ENCODE results near the gene MAGEF1. TPM values are rescaled to one million over a fixed set of nuclear protein-coding genes. Genes with fewer than 3 reads are reported as not detected.

The MAGEF1 gene
- total and polyA plus RNA-seq, 2 of the 13 experiments (the other 11 are each of a cell fraction or from before 2014, with no cell fraction given) = 26.0 to 62.4 TPM

GRCh38 chr3:184711493-184712247 lies at the start of gene MAGEF1 (continued):
- TF ChIP-seq, protein P1, sequence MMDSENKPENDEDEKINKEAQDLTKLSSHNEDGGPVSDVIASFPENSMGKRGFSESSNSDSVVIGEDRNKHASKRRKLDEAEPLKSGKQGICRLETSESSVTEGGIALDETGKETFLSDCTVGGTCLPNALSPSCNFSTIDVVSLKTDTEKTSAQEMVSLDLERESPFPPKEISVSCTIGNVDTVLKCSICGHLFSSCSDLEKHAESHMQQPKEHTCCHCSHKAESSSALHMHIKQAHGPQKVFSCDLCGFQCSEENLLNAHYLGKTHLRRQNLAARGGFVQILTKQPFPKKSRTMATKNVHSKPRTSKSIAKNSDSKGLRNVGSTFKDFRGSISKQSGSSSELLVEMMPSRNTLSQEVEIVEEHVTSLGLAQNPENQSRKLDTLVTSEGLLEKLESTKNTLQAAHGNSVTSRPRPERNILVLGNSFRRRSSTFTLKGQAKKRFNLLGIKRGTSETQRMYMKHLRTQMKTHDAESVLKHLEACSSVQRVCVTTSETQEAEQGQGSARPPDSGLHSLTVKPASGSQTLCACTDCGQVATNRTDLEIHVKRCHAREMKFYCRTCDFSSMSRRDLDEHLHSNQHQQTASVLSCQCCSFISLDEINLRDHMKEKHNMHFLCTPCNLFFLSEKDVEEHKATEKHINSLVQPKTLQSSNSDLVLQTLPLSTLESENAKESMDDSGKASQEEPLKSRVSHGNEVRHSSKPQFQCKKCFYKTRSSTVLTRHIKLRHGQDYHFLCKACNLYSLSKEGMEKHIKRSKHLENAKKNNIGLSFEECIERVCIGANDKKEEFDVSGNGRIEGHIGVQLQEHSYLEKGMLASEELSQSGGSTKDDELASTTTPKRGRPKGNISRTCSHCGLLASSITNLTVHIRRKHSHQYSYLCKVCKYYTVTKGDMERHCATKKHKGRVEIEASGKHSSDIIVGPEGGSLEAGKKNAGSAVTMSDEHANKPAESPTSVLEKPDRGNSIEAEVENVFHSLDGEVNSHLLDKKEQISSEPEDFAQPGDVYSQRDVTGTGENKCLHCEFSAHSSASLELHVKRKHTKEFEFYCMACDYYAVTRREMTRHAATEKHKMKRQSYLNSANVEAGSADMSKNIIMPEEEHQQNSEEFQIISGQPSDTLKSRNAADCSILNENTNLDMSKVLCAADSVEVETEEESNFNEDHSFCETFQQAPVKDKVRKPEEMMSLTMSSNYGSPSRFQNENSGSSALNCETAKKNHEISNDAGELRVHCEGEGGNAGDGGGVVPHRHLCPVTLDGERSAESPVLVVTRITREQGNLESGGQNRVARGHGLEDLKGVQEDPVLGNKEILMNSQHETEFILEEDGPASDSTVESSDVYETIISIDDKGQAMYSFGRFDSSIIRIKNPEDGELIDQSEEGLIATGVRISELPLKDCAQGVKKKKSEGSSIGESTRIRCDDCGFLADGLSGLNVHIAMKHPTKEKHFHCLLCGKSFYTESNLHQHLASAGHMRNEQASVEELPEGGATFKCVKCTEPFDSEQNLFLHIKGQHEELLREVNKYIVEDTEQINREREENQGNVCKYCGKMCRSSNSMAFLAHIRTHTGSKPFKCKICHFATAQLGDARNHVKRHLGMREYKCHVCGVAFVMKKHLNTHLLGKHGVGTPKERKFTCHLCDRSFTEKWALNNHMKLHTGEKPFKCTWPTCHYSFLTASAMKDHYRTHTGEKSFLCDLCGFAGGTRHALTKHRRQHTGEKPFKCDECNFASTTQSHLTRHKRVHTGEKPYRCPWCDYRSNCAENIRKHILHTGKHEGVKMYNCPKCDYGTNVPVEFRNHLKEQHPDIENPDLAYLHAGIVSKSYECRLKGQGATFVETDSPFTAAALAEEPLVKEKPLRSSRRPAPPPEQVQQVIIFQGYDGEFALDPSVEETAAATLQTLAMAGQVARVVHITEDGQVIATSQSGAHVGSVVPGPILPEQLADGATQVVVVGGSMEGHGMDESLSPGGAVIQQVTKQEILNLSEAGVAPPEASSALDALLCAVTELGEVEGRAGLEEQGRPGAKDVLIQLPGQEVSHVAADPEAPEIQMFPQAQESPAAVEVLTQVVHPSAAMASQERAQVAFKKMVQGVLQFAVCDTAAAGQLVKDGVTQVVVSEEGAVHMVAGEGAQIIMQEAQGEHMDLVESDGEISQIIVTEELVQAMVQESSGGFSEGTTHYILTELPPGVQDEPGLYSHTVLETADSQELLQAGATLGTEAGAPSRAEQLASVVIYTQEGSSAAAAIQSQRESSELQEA (CRISPR knock-in tag; IDR thresholded peaks at IDR 0.05; ENCODE audit: not compliant biosample characterization) = peak; percentile 88
- TF ChIP-seq ZNF850 (CRISPR knock-in tag; conservative IDR thresholded peaks at IDR 0.05) (no peak), SNAI1 (CRISPR knock-in tag; IDR thresholded peaks at IDR 0.05; ENCODE audit: borderline replicate concordance) (no peak; the same call in 1 of the 2 replicates), MATR3 (CRISPR knock-in tag; IDR thresholded peaks at IDR 0.05) (no peak), ZNF44 (CRISPR knock-in tag; IDR thresholded peaks at IDR 0.05) (no peak), SMAD9 (CRISPR knock-in tag; IDR thresholded peaks at IDR 0.05) (no peak), ZNF788 (CRISPR knock-in tag; IDR thresholded peaks at IDR 0.05; ENCODE audit: borderline replicate concordance) (peak; percentile 94), RFXANK (CRISPR knock-in tag; IDR thresholded peaks at IDR 0.05) (no peak), HNRNPH1 (optimal IDR thresholded peaks at IDR 0.05; ENCODE audit: low read depth, low read length) (no peak), TBP (CRISPR knock-in tag; IDR thresholded peaks at IDR 0.05) (no peak), ATM (IDR thresholded peaks at IDR 0.05; ENCODE audit: borderline replicate concordance) (no peak), ZNF839 (CRISPR knock-in tag; IDR thresholded peaks at IDR 0.05; ENCODE audit: borderline replicate concordance) (peak; percentile 71; the same call in 1 of the 2 replicates), DR1 (CRISPR knock-in tag; IDR thresholded peaks at IDR 0.05) (peak; percentile 78), HMGA1 (CRISPR knock-in tag; conservative IDR thresholded peaks at IDR 0.05) (no peak), ZNF101 (CRISPR knock-in tag; IDR thresholded peaks at IDR 0.05; ENCODE audit: borderline replicate concordance, low read depth) (no peak), FLYWCH1 (CRISPR knock-in tag; IDR thresholded peaks at IDR 0.05) (no peak), MIER2 (CRISPR knock-in tag; IDR thresholded peaks at IDR 0.05) (no peak)
- TF ChIP-seq, protein P2, sequence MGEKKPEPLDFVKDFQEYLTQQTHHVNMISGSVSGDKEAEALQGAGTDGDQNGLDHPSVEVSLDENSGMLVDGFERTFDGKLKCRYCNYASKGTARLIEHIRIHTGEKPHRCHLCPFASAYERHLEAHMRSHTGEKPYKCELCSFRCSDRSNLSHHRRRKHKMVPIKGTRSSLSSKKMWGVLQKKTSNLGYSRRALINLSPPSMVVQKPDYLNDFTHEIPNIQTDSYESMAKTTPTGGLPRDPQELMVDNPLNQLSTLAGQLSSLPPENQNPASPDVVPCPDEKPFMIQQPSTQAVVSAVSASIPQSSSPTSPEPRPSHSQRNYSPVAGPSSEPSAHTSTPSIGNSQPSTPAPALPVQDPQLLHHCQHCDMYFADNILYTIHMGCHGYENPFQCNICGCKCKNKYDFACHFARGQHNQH (CRISPR knock-in tag; IDR thresholded peaks at IDR 0.05) = no peak; the same call in 1 of the 2 replicates
- TF ChIP-seq, protein P3, sequence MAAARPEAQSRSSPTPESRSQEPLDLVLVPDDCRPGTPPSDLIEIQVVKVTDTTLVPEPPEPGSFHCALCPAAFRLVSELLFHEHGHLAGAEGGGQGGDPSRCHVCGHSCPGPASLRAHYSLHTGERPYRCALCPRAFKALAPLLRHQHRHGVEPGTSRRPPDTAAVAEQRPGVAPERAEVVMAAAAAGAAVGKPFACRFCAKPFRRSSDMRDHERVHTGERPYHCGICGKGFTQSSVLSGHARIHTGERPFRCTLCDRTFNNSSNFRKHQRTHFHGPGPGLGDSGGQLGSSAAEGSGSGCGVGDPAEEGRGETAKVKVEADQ (CRISPR knock-in tag; IDR thresholded peaks at IDR 0.05; ENCODE audit: borderline replicate concordance) = peak; percentile 67
